ENCODE data around the gene IL36RN.

Gene IL36RN

DNA sequence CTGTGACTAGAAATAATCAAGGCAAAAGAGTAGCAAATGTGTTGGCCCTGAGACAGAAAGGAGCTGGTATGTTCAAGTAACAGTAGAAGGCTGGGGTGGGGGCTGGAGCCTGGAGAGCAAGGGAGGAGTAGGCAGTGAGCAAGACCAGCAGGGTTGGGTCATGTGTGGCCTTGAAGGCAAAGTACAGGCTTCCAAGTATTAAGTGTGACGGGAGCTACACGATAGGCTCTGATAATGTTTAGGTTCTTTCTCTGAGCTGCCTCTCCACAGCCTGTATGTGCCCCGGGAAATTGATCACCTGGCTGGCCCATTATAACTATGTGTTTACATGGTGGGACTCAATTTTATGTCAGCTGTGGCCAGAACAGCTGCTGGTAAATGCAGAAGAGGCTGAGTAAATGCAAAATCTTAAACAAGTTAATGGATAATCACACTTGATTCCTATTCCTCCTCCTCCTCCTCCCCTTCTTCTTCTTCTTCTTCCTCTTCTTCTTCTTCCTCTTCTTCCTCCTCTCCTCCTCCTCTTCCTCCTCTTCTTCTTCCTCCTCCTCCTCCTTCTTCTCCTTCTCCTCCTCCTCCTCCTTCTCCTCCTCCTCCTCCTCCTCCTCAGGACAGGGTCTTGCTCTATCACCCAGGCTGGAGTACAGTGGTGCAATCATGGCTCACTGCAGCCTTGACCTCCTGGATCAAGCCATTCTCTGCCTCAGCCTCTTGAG, 18.1 kb downstream of the IL36RN start:
- TF ChIP-seq, protein P1, sequence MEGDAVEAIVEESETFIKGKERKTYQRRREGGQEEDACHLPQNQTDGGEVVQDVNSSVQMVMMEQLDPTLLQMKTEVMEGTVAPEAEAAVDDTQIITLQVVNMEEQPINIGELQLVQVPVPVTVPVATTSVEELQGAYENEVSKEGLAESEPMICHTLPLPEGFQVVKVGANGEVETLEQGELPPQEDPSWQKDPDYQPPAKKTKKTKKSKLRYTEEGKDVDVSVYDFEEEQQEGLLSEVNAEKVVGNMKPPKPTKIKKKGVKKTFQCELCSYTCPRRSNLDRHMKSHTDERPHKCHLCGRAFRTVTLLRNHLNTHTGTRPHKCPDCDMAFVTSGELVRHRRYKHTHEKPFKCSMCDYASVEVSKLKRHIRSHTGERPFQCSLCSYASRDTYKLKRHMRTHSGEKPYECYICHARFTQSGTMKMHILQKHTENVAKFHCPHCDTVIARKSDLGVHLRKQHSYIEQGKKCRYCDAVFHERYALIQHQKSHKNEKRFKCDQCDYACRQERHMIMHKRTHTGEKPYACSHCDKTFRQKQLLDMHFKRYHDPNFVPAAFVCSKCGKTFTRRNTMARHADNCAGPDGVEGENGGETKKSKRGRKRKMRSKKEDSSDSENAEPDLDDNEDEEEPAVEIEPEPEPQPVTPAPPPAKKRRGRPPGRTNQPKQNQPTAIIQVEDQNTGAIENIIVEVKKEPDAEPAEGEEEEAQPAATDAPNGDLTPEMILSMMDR (IDR thresholded peaks at IDR 0.05; ENCODE audit: borderline replicate concordance, insufficient read depth, low read depth, low read length), result no peak
- H3K4me3 ChIP-seq (ENCODE audit: low read depth, low read length), result no peak overlapping the region

DNA sequence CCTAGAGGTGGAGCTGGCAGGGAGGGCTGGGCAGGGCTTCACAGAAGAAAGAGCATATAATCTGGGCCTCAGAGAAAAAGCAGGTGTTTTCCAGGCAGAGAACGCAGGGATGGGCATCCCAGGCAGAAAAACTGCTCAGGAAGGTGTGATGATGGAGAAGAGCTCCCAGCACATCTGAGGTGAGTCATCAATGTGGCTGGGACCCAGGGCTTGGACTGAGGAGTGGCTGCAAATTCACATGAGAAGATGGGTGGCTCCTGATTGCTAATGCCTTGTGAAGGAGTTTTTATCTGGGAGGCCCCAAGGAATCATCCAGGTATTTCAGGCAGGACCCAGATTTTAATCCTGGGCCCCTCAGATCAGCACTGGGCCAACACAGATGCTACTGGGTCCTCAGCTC, 18.9 kb downstream of the IL36RN start:
- no peak overlapping the region for H3K4me3 ChIP-seq (ENCODE audit: low read depth, low read length)
- TF ChIP-seq, protein P1 (IDR thresholded peaks at IDR 0.05; ENCODE audit: borderline replicate concordance, insufficient read depth, low read depth, low read length), result no peak

DNA sequence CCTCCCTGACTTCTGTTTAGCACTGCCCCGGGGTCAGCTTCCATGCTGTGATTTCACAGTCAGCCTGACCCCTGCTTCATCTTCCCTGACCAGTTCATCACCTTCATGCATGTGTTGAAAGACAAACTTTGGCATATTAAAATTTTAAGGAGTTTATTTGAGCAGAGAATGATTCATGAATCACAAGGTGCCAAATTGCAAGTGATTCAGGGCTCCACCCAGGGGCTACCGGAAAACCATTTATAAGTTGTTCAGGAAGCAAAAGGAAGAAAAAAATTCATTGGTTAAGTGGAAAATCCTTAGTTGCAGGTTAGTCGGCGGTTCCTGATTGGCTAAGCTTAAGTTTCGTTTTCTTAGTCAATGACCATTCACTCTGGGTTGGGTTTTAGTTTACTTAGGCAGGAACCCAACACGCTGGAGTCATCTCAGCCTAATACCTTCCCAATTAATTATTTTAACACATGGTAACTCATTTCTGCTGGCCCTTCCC, 19.4 kb downstream of the IL36RN start:
- H3K4me3 ChIP-seq (ENCODE audit: low read depth, low read length), result no peak overlapping the region
- TF ChIP-seq, protein P1 (IDR thresholded peaks at IDR 0.05; ENCODE audit: borderline replicate concordance, insufficient read depth, low read depth, low read length), result no peak

DNA sequence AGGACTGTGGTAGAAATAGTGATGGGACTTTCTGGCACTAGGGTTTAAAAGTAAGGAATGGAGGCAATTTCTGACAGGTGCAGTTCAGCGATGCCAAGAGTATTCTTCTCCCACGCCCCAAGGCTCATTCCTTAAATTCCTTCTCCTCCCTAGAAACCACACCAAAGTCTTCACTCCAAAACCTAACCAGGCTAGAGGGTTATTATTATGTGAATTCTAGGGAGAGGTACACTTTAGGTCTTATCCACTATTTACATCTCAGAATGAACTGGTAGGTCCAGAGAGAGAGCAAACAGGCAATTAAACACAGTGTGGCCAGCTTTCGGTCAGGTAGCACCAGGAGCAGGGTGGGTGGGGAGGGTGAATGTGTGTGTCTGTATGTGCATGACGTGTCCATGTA, 20.1 kb downstream of the IL36RN start:
- TF ChIP-seq, protein P1 (IDR thresholded peaks at IDR 0.05; ENCODE audit: borderline replicate concordance, insufficient read depth, low read depth, low read length), result no peak
- no peak overlapping the region for H3K4me3 ChIP-seq (ENCODE audit: low read depth, low read length)

DNA sequence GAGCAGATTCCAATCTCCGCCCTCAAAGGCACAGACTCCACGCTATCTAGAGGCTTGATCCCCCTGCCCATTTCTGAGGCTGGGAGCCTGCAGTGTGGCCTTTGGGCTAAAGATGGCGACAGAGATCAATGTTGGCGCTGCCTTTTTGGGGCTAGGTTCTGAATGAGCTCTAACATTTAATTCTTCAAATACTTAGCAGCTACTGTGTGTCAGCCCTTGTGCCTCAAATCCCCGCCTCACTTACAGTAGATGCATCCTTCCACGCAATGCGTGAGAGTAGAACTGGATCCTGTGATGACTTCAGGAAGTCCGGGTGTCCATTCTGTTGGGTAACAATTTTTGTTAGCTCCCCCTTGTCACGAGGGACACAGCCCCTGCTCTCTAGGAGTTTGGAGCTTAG, 21.1 kb downstream of the IL36RN start:
- no peak overlapping the region for H3K4me3 ChIP-seq (ENCODE audit: low read depth, low read length)
- TF ChIP-seq, protein P1 (IDR thresholded peaks at IDR 0.05; ENCODE audit: borderline replicate concordance, insufficient read depth, low read depth, low read length), result peak; percentile 94

DNA sequence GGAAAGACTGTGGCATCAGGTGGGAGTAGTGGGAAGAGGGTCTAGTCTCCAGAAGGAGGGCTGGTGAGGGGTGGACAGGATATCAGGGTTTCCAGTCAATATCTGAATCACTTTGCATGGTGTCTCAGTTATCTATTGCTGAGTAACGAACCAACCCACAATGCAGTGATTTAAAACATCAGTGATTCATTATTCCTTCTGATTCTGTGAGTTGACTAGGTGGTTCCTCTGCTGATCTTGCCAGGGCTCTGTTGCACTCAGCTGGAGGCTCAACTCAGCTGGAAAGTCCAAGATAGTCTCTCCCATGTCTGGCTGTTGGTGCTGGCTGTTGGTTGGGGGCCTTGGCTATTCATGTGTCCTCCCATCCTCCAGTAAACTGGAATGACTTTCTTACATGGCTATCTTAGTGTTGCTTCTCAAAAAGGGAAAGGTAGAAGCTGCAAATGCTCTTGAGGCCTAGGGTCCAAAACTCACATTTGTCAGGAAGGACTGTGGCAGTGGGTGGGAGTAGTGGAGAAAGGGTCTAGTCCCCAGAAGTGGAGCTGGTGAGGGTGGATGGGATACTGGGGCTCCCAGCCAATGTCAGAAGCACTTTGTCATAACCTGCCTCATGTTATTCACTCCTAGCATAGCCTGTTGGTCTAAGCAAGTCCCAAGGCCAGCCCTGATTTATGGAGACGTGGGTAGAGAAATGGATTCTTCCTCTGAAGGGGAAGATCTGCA, 22.7 kb downstream of the IL36RN start:
- H3K4me3 ChIP-seq (ENCODE audit: low read depth, low read length), result no peak overlapping the region
- TF ChIP-seq, protein P1 (IDR thresholded peaks at IDR 0.05; ENCODE audit: borderline replicate concordance, insufficient read depth, low read depth, low read length), result no peak

DNA sequence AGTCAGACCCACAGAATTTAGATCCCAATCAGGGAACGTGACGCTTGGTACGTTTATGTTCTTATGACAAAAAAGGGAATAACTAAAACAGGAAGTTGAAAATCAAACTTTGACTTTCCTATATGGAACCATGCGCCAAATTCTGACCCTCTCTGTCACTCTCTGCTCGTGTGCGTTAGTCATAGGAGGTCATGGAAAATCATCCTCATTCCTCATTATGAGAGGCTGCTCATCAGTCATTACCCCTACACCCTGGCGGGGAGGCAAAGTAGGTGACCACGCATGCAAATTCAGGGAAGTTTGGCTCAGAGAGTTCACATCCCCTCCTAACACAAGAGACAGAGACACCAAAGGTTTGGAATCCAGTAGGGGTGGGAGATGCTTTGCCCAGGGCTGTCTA, 24.3 kb downstream of the IL36RN start:
- TF ChIP-seq, protein P1 (IDR thresholded peaks at IDR 0.05; ENCODE audit: borderline replicate concordance, insufficient read depth, low read depth, low read length), result no peak

More for the DNA sequence above, 24.3 kb downstream of the IL36RN start:
- H3K4me3 ChIP-seq (ENCODE audit: low read depth, low read length), result no peak overlapping the region
